Astrocyte (in vitro differentiated cells and primary cell): ENCODE data around the gene SHTN1. TPM values are rescaled to one million over a fixed set of nuclear protein-coding genes. Genes with fewer than 3 reads are reported as not detected.

Experiments
- DNase-seq: peaks from one replicate; pipeline ENCODE4 v3.0.0-alpha.2; 2010; ENCODE audit warnings: low read depth
- FAIRE-seq: peaks from 2 replicates; lab custom pipeline; 2011; peaks lifted over from hg19 to GRCh38; lab: Jason Lieb, UNC
- H2AFZ ChIP-seq: 2 replicates; pipeline ENCODE4 v1.6.0; 2012; ENCODE audit warnings: low read depth, low read length, inconsistent platforms
- H3K27ac ChIP-seq: 2 replicates; pipeline ENCODE4 v1.5.1; 2011; ENCODE audit warnings: low read depth, low read length, inconsistent platforms
- H3K27me3 ChIP-seq: 2 replicates; pipeline ENCODE4 v1.6.0; 2011; ENCODE audit warnings: low read length, inconsistent platforms; ENCODE audit not compliant: insufficient read depth
- H3K36me3 ChIP-seq: 2 replicates; pipeline ENCODE4 v1.5.1; 2011; ENCODE audit warnings: low read length, inconsistent platforms; ENCODE audit not compliant: insufficient read depth
- H3K4me1 ChIP-seq: 2 replicates; pipeline ENCODE4 v1.5.1; 2011; ENCODE audit warnings: low read length, inconsistent platforms; ENCODE audit not compliant: insufficient read depth
- H3K4me2 ChIP-seq: 2 replicates; pipeline ENCODE4 v1.6.0; 2012; ENCODE audit warnings: low read length, inconsistent platforms
- H3K4me3 ChIP-seq: 2 replicates; pipeline ENCODE4 v1.5.1; 2011; ENCODE audit warnings: low read depth, mild to moderate bottlenecking, low read length, inconsistent platforms; ENCODE audit not compliant: insufficient read depth
- H3K79me2 ChIP-seq: 2 replicates; pipeline ENCODE4 v1.6.0; 2012; ENCODE audit warnings: mild to moderate bottlenecking, low read length, inconsistent platforms; ENCODE audit not compliant: insufficient read depth
- H3K9ac ChIP-seq: 2 replicates; pipeline ENCODE4 v1.6.0; 2012; ENCODE audit warnings: mild to moderate bottlenecking, low read length, inconsistent platforms
- H3K9me3 ChIP-seq: 2 replicates; pipeline ENCODE4 v1.5.1; 2012; ENCODE audit warnings: low read depth, mild to moderate bottlenecking, low read length, inconsistent platforms; ENCODE audit not compliant: insufficient read depth
- H4K20me1 ChIP-seq: 2 replicates; pipeline ENCODE4 v1.6.0; 2012; ENCODE audit warnings: low read length, inconsistent platforms; ENCODE audit not compliant: insufficient read depth
- H3K27ac Mint-ChIP-seq: one replicate; pipeline ENCODE4 v1.8.0; 2021; ENCODE audit warnings: mild to moderate bottlenecking, mixed read lengths; ENCODE audit not compliant: unreplicated experiment
- H3K27me3 Mint-ChIP-seq: one replicate; pipeline ENCODE4 v1.8.0; 2021; ENCODE audit warnings: low read depth, mixed read lengths; ENCODE audit not compliant: unreplicated experiment
- H3K36me3 Mint-ChIP-seq: one replicate; pipeline ENCODE4 v1.8.0; 2021; ENCODE audit warnings: low read depth, mixed read lengths; ENCODE audit not compliant: unreplicated experiment
- H3K4me1 Mint-ChIP-seq: one replicate; pipeline ENCODE4 v1.8.0; 2021; ENCODE audit warnings: low read depth, mixed read lengths; ENCODE audit not compliant: unreplicated experiment
- H3K4me3 Mint-ChIP-seq: one replicate; pipeline ENCODE4 v1.8.0; 2021; ENCODE audit warnings: mild to moderate bottlenecking, moderate library complexity, mixed read lengths; ENCODE audit not compliant: unreplicated experiment
- H3K9me3 Mint-ChIP-seq: one replicate; pipeline ENCODE4 v1.8.0; 2021; ENCODE audit warnings: mild to moderate bottlenecking, mixed read lengths; ENCODE audit not compliant: unreplicated experiment
- EZH2 ChIP-seq: IDR thresholded peaks from 2 replicates; pipeline ENCODE4 v1.6.1; 2012; ENCODE audit warnings: mild to moderate bottlenecking, low read length, inconsistent platforms; ENCODE audit not compliant: insufficient read depth
- total RNA-seq: library from RNA; stranded (reverse); gene quantifications from 2 replicates; pipeline ENCODE4 v1.2.1, GENCODE V29; 2021
- TF ChIP-seq, protein P1 (sequence below): IDR thresholded peaks from 2 replicates; pipeline ENCODE4 v1.5.1; 2011; ENCODE audit warnings: low read depth, mild to moderate bottlenecking, inconsistent platforms, low read length, moderate library complexity; ENCODE audit not compliant: insufficient read depth

Gene SHTN1
- total RNA-seq, 1 donor from 2014 or later = 32.7 TPM

DNA sequence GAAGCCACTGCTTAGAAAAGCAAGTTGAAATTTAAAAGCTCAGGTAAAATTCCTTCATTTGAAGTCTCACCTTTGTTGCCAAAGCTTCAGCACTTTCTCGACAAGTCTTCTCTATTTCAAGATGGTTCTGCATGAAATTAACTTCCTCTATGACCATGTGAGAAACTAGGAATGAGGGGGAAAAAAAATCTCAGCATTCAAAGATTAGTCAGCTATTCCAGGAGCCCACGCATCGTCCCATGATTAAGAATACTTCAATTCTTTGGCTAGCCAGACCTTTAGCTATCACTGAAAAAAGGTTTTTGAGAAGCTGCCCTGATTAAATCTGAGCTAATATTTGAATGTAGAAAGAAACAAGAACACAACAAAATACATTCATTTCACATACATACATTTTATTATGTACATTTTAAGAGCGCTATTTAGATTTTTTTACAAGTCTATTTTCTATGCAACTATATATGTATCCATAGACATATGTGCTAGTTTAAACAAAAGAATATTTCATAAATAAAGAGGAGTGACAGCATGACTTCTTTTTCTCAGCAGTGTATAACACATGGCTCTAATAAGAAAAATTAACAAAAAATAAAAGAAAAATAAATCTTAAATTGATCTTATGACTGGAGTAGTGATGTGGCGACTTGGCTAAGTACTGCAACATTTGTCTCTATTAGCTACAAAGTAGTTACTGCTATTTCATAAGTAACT lies 44.8 kb downstream of the SHTN1 start:
- peak overlapping the region; percentile 36 for H3K4me2 ChIP-seq
- FAIRE-seq = no peak

GRCh38 chr10:116952729-116953128 lies 52.3 kb downstream of the SHTN1 start:
- H3K27me3 Mint-ChIP-seq = no peaks in the 10 kb centered on the region
- Histone ChIP-seq H3K4me1 (peaks cover 5% of the 10 kb centered on the region), H3K27me3 (no peaks in the 10 kb centered on the region), H3K36me3 (peaks cover 5% of the 10 kb centered on the region), H3K9me3 (no peaks in the 10 kb centered on the region), H3K27ac (no peak overlapping the region), H3K4me3 (no peak overlapping the region), H2AFZ (no peak overlapping the region), H3K9ac (no peak overlapping the region), H3K4me2 (no peak overlapping the region), H4K20me1 (no peaks in the 10 kb centered on the region), H3K79me2 (no peaks in the 10 kb centered on the region)
- H3K27ac Mint-ChIP-seq = no peak overlapping the region
- no peak for FAIRE-seq
- H3K4me1 Mint-ChIP-seq = peaks cover 9% of the 10 kb centered on the region
- H3K9me3 Mint-ChIP-seq = no peaks in the 10 kb centered on the region
- peaks cover 5% of the 10 kb centered on the region for H3K36me3 Mint-ChIP-seq
- no peak for DNase-seq
- no peak overlapping the region for H3K4me3 Mint-ChIP-seq
- TF ChIP-seq EZH2 = no peak
- TF ChIP-seq, protein P1, sequence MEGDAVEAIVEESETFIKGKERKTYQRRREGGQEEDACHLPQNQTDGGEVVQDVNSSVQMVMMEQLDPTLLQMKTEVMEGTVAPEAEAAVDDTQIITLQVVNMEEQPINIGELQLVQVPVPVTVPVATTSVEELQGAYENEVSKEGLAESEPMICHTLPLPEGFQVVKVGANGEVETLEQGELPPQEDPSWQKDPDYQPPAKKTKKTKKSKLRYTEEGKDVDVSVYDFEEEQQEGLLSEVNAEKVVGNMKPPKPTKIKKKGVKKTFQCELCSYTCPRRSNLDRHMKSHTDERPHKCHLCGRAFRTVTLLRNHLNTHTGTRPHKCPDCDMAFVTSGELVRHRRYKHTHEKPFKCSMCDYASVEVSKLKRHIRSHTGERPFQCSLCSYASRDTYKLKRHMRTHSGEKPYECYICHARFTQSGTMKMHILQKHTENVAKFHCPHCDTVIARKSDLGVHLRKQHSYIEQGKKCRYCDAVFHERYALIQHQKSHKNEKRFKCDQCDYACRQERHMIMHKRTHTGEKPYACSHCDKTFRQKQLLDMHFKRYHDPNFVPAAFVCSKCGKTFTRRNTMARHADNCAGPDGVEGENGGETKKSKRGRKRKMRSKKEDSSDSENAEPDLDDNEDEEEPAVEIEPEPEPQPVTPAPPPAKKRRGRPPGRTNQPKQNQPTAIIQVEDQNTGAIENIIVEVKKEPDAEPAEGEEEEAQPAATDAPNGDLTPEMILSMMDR = no peak

More for the DNA sequence above, 44.8 kb downstream of the SHTN1 start:
- no peaks in the 10 kb centered on the region for H3K79me2 ChIP-seq
- peak; percentile 79 for DNase-seq
- peak overlapping the region; percentile 18 for H3K27ac ChIP-seq
- H3K4me3 ChIP-seq = no peak overlapping the region
- H3K9me3 ChIP-seq = no peaks in the 10 kb centered on the region
- peaks cover 2% of the 10 kb centered on the region for H3K36me3 Mint-ChIP-seq
- TF ChIP-seq, protein P1 = no peak
- TF ChIP-seq EZH2 = no peak
- H3K36me3 ChIP-seq = no peaks in the 10 kb centered on the region
- no peaks in the 10 kb centered on the region for H4K20me1 ChIP-seq
- H3K27ac Mint-ChIP-seq = peak overlapping the region; percentile 41
- no peak overlapping the region for H3K9ac ChIP-seq
- H3K27me3 Mint-ChIP-seq = no peaks in the 10 kb centered on the region
- no peaks in the 10 kb centered on the region for H3K4me1 Mint-ChIP-seq
- H3K4me3 Mint-ChIP-seq = no peak overlapping the region
- no peaks in the 10 kb centered on the region for H3K27me3 ChIP-seq
- no peak overlapping the region for H2AFZ ChIP-seq
- H3K4me1 ChIP-seq = peaks cover 12% of the 10 kb centered on the region
- no peaks in the 10 kb centered on the region for H3K9me3 Mint-ChIP-seq

DNA sequence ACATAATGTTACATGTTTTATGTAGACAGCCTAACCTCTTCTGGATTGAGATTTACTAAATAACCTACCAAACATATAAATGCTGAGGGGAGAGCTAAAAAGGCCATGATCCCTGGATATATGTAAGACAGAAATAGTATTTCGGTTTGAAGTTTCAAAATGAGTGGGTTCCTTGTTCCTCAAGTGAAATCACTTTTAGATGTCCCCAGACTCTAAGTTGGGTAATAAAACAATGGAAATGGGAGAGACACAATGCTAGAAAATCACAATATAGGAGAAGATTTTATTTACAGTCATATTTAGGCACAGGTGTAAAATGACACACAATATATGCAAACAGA lies 56.5 kb downstream of the SHTN1 start:
- FAIRE-seq (no peak), DNase-seq (no peak)
- H3K9me3 ChIP-seq = no peaks in the 10 kb centered on the region
- Mint-ChIP-seq H3K4me3 (no peak overlapping the region), H3K36me3 (peaks cover 13% of the 10 kb centered on the region), H3K9me3 (no peaks in the 10 kb centered on the region), H3K27me3 (no peaks in the 10 kb centered on the region), H3K27ac (no peak overlapping the region), H3K4me1 (peaks cover 16% of the 10 kb centered on the region)
- no peaks in the 10 kb centered on the region for H3K79me2 ChIP-seq
- no peak overlapping the region for H2AFZ ChIP-seq
- H3K27ac ChIP-seq = no peak overlapping the region
- H3K4me2 ChIP-seq = peak overlapping the region; percentile 63
- TF ChIP-seq EZH2 = no peak
- TF ChIP-seq, protein P1 = no peak
- H4K20me1 ChIP-seq = no peaks in the 10 kb centered on the region
- H3K4me3 ChIP-seq = no peak overlapping the region
- peaks cover 5% of the 10 kb centered on the region for H3K36me3 ChIP-seq
- no peak overlapping the region for H3K9ac ChIP-seq
- no peaks in the 10 kb centered on the region for H3K27me3 ChIP-seq
- peaks cover 15% of the 10 kb centered on the region for H3K4me1 ChIP-seq
